Activated CD4-positive, alpha-beta T cell treated with anti-CD3 and anti-CD28 coated beads for 24 hours (primary cell): ENCODE measurements around the gene FAM219A.
A peak's percentile ranks its signal among the peaks of the same experiment; 100 is the strongest.
"Not testable (repeated sequence)": the region's sequence is repeated elsewhere in the genome, so short reads cannot be mapped to it uniquely, and the experiment has no call there.

Experiments used
- DNase-seq, 2 donors: peaks; one replicate each; pipeline ENCODE4 v3.0.0-alpha.2; 2020; ENCODE audit warnings: low read depth in 2 of 2

FAM219A gene

DNA sequence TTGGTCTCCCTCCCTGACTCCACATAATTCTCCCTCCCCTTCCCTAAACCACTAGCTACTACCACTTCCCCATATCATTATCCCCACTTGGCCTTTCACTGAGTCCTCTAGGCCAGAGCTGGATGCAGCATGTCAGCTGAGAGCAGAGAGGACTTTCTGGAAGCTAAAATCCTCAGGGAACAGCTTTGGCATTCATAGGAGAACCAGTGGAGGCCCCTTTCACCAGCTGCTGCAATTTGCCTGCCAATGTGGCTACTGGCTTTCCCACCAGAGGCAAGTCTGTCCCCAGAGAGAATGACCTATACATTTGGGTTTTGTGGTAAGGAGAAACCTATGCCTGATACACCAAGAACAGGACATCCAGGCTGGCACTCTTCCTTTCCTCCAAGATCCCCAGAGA, 14.4 kb downstream of the FAM219A start:
- DNase-seq = no peak

DNA sequence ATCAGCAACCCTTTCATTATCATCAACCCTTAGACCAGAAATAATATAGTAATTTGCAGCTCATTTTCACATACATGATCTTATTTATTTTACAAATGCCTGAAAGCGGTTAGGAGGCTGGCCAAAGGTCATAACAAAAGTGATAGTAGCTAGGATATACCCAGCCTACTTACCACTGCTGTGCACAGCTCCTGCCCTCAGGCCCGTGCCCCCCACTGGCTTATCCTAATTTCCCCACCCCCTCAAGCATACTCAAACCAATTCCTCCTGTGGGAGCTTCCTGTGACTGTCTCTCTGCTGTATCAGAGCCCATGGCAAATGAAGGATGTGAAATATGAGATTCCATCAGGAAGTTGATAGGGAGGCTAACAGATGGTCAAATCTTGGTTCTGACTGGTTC, 14.8 kb downstream of the FAM219A start:
- DNase-seq = no peak

DNA sequence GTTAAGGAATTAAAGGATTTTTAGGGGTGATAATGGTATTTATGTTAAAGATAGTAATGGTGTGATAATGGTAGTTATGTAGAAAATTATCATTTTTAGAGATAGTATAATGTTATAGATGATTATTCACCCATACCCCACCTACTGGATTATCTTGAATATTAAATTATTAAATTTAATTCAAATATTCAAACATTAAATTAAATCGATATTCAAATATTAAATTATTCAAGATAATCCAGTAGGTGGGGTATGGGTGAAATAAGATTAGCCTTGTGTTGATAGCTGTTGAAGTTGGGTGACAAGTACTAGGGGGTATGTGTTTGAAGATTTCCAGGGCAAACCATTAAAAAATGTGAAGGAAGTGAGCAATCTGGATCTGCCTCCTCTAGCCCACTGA, 15.6 kb downstream of the FAM219A start:
- no peak for DNase-seq

DNA sequence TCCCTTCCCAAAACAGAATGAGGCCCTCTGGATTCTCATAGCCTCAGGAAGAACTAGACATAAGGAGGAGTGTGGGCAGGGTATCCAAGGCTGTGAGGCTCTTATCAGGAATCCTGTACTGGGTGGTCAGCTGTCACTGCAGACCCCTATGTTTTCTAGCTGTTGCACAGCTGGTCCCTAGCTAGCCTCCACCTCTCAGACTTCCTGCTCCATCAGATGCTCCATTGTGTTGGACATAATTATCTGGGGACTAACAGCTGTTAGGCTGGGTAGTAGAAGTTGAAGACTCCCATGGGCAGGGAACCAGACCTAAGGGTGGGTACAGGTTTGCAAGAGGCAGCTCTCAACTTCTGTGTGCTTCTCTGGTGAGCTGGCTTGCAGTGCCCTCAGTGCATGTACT, 18.4 kb downstream of the FAM219A start:
- DNase-seq = no peak

DNA sequence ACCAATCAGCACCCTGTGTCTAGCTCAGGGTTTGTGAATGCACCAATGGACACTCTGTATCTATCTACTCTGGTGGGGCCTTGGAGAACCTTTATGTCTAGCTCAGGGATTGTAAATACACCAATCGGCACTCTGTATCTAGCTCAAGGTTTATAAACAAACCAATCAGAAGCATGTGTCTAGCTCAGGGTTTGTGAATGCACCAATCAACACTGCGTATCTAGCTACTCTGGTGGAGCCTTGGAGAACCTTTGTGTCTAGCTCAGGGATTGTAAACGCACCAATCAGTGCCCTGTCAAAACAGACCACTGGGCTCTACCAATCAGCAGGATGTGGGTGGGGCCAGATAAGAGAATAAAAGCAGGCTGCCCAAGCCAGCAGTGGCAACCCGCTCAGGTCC, 19.9 kb downstream of the FAM219A start:
- not testable (repeated sequence) for DNase-seq

DNA sequence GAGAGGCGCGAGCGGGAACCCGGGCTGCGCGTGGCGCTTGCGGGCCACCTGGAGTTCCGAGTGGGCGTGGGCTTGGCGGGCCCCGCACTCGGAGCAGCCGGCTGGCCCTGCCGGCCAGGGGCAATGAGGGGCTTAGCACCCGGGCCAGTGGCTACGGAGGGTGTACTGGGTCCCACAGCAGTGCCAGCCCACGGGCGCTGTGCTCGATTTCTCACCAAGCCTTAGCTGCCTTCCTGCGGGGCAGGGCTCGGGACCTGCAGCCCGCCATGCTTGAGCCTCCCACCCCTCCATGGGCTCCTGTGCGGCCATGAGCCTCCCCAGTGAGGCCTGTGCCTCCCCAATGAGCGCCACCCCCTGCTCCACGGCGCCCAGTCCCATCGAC, 20.5 kb downstream of the FAM219A start:
- DNase-seq = not testable (repeated sequence)

DNA sequence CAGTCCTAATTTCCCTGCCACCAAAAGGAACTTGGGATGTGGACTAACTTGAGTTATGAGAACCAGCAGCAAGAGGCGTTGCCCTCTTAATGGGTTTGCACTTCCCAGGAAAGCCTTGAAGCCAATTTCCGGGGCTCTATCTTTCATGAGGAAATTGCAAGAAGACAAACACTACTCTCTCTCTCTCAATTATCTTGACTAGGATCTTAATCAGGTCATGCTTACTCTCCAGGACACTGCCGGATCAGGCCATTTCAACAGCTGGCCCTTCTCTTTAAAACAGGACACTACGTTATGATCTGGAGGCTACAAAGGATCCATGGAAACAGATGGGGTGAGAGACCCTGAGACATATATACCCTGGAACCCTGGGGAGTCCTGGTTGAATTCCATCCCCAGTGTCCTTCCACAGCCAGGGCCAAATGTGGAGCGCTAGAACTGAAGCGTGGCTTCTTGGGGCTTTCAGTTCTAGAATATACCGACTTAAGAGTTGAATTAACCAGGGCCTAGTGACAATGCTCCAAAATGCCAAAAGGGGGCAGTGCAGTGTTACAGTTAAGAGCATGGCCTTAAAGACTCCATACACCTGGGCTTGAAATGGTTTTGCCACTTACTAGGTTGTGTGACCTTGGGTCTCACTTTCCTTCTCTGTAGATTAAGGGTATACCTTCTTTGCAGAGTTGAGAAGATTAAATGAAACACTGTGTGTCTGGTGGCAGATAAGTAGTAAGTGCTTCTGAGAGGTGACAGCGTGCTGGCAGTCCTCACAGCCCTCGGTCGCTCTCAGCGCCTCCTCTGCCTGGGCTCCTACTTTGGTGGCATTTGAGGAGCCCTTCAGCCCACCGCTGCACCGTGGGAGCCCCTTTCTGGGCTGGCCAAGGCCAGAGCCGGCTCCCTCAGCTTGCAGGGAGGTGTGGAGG, 21.1 kb downstream of the FAM219A start:
- peak in 1 of 2 donors; percentile 40 for DNase-seq

DNA sequence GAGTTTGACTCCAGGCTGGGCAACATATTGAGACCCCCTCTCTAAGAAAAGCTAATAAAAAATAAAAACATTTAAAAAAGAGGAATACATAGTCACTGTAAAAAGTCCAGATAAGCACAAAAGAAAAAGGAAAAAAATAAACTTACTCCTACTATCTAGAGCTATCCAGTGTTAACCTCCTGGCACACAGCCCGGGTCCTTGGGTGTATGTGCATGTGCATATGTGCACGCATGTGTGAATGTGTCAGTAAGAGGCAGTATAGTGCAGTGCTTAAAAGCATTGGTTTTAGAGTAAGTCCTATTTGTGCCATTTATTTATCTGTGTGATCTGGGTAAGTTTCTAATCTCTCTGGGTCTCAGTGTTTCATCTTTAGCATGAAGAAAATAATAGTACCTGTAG, 26.7 kb downstream of the FAM219A start:
- no peak for DNase-seq

DNA sequence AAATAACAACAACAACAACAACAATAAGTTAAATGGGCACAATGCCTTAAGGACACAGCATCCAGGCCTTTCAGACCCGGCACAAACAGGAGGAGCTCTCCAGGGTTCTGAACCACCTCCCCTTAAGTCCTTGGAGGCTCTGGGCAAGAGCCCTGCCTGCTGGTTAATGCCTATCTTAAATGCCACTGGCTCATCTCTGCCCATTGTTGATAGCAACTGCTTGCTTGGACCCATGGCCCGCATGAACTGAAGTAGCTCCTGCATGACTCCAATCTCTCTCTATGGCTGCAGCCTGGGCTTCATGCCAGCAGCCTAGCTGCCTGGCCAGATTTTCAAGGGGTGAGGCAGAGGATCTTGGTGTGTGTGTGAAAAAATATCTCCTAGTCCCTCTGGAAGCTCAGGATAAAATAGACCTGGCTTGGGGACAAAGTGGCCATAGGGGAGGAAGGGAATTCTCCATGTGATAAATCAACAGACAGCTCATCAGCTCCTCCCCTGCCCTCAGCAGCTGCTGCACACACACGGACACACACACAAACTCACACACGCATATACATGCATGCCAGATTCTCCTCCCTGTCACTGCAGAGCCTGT, 27.4 kb downstream of the FAM219A start:
- no peak for DNase-seq

DNA sequence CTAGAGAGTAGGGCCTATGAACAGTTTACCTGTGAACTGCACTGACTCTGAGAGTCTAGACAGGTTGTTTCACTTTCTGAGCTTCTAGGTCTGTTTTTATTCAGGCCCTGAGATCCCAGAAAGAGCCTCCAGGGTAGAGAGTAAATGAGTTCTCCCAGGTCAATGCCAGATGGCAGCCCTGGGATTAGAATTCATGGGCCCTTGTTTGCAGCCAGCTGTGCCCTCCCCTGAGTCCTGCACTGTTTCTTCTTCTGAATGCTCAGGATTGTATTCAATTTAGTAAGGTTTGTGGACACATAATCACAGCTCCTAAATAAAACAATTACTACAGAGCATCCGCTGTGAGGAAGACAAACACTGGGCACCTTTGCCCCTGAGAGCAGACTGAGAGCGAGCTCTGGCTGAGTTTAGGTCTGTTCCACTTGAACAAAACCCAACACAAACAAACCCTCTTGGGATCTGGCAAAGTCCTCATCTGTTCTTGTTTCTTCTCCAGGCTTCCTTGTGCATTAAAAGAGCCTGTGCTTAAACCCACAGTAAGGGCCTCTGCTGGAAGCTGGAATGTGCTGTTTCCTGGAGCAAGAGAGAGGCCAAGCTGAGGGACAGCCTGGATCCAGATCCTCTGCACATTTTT, 29.9 kb downstream of the FAM219A start:
- no peak for DNase-seq

DNA sequence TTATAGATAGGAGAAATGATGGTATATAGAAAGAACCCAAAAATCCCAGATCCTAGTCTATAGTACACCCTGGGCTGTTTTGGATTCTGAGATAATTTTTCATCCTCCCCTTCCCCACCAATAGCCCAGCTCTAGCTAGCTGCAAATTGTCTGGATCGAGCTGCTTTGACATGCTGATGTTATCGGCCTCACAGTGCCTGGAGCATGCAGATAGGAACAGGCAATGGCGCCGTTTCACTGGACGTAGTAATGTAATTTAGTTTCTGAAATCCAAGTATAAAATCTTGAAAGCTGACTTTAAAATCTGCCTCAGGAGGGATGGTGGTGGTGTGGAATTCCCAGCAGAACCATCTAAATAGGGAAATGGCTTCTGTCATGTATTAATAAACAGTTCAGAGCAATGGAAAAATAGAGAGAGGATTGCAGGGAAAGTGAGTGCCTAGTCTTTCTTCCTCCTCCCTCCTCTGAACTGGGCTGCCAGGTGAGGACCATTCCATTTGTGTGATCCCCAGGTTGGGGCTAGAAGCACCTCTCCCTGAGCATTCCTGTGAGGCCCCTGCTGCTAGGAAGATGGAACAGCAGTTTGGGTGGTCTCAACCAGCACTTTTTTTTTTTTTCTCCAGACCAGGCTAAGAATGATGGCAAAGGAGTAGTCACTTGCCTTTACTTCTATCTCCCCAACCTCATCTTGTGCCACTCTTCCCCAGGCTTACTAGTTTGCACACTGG, 31.9 kb downstream of the FAM219A start:
- no peak for DNase-seq

DNA sequence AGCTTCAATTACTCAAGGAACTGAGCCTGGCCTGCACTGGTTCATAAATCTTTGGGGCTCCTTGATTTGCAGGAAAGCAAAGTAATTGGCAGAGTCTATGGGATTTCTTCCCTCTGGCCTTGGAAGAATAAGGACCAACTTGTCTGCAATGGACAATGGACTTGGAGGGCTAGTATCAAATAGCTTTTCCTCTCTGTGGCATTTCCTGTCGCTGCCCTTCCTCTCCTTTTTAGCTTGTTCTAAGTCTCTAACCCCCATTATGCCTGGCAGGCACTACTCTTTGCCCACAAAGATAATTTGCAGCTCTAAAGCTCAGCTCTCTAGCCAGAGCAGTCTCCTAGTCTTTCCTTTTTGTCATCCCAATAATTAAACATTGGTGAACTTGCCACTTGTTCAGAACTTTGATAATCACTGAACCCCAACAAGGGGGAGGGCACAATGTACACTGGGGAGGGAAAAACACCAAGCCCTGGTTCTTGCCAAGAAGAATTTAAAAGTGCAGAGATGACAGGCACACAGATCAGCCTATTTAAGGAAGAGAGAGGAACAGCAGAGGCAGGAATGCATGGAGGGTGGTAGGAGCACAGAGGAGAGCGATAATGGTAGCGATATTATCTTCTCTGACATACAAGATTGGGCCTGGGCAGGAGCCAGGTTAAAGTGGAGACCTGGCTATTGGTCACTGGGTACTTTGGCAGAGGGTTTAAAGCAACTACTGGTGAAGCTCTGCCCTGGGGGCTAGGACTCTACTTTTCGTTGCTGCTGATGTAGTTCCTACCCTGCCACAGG, 38.5 kb downstream of the FAM219A start:
- DNase-seq = no peak

DNA sequence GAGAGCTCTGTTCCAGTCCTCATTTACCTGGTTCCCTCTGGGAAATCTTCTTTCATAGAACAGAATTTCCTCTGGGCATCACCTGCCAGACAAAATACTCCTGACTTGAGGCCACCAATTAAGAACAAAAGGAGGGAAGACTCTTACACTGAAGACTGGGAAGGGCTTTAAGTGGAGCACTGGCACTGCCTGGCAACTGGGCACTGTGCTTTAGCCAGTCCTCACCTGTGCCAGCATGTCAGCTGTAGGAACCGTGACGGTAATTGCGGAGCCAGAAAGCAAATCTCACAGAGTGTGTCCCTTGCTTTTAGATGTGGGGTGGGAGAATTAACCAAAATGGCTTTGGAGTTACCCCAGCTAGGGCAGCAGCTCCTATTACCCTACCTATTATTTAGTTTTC, 40.6 kb downstream of the FAM219A start:
- no peak for DNase-seq

DNA sequence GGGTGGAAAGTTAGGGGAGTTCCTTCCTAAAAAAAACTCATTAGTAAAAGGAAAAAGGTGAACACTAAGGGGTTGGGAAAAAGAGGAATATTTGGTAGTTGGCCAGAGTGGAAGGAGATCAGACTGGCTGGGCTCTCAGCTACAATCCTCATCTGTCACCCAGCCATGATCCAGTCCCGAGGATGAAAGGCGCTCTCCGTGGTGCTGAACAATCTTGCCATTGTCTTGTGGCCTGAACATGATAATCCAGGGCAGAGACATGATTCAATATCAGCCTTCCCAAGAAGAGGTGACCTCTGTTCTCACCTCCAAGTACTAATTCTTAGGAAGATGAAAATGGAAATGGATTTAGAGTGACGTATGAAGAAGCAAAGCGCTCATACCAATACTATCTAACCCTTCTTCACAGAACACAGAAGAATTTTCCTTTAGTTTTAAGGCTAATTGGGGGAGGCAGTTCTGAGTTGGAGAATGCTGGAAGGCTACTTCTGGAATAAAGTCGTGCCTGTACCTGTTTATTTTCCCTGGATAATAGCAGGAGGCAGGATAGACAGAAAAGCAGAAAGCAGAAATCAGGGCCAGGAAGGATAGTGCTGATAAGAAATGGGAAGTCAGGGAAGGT, 45.0 kb downstream of the FAM219A start:
- DNase-seq = peak in 1 of 2 donors; percentile 19

DNA sequence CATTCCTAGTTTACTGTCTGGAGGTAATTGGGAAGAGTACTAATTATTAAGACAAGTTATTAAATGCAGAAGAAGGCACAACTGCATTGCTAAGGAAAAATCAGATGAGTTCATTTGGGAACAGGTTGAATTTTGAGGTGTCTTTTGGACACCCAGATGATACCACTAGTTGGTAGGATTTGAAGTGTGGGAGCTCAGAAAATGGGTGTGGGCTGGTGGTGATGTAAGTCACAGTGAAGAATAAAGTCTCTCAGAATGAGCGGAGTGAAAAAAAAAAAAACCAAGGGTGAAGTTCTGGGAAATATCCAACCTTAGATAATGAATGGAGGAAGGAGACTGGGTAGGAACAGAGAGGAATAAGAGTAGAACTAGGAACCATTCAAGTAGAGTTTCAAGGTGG, 46.0 kb downstream of the FAM219A start:
- DNase-seq = no peak

DNA sequence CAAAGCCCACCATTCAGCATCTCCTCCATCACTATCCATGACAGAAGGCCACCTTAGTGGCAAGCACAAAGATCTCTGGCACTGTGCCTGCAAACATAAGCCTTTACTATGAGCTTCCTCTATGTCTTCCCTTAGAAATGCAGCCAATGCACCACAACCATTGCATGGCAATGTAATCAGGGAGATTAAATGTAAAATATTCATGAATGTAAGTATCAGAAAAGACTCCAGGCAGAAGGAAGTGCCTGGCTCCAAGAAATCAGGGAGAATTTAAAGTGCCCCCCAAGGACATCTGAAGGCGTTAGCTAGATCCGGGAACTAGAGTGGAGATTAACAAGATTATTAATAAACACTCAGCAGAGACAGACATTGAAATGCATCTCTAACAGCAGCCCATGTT, 49.2 kb downstream of the FAM219A start:
- no peak for DNase-seq

DNA sequence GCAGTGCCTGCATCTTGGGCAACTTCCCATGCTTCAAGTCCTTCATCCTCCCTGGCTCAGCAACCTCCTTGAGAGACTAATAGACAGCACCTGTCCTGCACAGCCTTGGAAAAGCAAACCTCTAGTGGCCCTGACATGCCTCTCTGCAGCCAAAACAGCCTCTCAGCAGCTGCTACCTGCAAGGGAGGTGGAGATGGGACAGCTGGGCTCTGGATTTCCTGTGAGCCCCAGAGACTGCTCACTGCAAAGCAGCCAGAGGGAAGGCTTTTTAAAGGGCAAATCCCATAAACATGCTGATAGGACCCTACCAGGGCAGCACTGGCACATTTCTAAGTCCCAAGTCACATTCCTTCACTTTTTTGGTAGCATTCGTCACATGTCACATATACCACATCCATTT, 50.2 kb downstream of the FAM219A start:
- DNase-seq = no peak

DNA sequence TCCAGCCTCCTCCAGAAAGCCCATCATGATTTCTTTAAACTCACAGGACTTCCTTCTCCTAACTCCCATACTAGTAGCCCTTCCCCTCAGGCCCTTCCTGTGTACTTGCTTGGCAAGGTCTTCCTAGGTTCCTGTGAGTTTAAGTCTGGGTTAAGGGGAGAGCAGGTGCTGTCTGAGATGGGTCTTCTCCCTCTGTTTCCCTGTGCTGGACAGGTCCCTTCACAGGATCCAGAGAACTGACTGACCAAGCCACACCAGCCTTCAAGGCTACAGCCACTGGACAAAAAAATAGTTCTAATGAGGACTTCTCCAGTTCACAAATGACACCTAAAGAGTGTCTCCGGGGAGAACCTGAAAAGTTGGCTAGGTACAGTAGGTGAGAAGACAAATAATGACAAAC, 52.2 kb downstream of the FAM219A start:
- no peak for DNase-seq

DNA sequence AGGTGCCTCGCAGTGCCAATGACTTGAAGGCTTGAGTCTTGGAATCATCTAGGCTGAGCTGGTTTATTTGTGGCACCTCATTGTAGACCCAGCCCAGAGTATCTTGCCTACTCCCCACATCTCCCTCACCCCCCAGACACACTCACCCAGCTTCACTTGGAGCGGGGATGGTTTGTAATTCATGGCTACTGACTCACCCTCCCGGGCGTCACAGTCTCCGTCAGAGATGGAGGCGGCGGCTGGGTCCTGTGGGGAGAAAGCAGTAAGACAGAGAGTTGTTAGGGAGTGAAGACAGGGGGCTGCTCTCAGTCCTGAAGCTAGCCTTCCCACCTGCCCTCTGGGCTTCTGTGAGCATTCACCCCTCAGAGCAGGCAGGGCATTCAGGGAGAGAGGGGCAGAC, 52.7 kb downstream of the FAM219A start:
- no peak for DNase-seq

DNA sequence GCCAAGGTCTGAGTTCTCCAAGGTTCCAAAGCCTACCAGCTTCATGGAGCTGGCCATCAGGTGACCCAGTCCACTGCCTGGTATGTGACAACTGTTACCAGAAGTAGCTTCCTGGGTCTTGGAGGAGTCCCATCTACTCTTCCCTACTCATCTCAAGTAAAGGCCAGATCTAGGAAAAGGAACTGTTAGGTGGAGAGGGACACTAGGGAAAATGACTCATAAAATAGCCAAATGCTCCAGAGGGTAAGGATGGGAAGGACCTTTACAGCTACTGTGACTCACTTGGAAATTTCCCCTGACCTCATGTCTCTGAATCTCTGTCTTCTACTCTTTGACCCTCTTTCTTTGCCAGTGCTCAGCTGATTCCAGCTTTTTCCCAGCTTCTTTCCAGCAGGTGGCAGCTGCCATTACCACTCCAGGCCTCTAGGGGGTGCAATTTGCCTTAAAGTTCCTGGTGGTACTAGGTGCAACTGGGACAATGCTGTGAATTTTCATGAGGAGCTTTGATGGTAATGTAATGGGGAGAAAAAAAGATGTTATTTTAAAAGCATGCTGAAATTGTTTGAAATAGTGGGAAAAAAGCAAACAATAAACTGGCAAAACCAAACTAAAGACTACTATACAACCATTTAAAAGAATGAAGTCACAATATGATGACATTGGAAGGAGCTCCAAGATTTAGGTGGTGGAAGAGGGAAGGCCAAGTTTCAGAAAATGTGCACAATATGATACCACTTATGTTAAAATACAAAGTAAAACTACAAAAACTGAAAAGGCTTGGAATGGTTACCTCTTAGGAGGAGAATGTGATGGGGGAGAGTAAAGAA, 54.6 kb downstream of the FAM219A start:
- peak; percentile 44 to 55 for DNase-seq
